OCI-LY3 (cell line): ENCODE data around the gene MAGI1.

Experiments used
- CTCF ChIP-seq: fragments of 200-600, 300-600 bp; sonication (generic); IDR thresholded peaks from 2 replicates; pipeline ENCODE4 v1.5.1; 2014; ENCODE audit warnings: antibody characterized with exemption, low read length, low read depth
- EZH2phosphoT487 ChIP-seq: fragments of 200-600 bp; shearing (Covaris generic); IDR thresholded peaks from 2 replicates; pipeline ENCODE4 v1.6.1; 2018; ENCODE audit warnings: antibody characterized with exemption, mixed run types, low read depth

GRCh38 chr3:65678516-65678915, 360.2 kb downstream of the MAGI1 start:
- TF ChIP-seq EZH2phosphoT487 = no peak
- no peak for TF ChIP-seq CTCF
